SU-DHL-6 (cell line): Measurements from ENCODE around the gene ANXA1.

Source experiments
- H2AFZ ChIP-seq: fragments of 200-600 bp; sonication (generic); 2 replicates; pipeline ENCODE4 v1.6.1; 2014; ENCODE audit warnings: low read depth, mild to moderate bottlenecking, moderate library complexity, mixed read lengths, antibody characterized with exemption, low read length; ENCODE audit not compliant: severe bottlenecking
- H3F3A ChIP-seq: fragments of 200-600 bp; shearing (Covaris generic); 2 replicates; pipeline ENCODE4 v1.6.0; 2016; ENCODE audit warnings: antibody characterized with exemption, mild to moderate bottlenecking; ENCODE audit not compliant: insufficient read depth
- H3K27ac ChIP-seq: fragments of 200-600 bp; sonication (generic); 2 replicates; pipeline ENCODE4 v1.5.1; 2016; ENCODE audit warnings: low read depth, mild to moderate bottlenecking, low read length, moderate library complexity, mixed read lengths
- H3K27me3 ChIP-seq: fragments of 200-600 bp; sonication (generic), shearing (Covaris generic); 2 replicates; pipeline ENCODE4 v1.6.0; 2014; ENCODE audit warnings: mild to moderate bottlenecking, low read length
- H3K36me3 ChIP-seq: fragments of 200-600 bp; sonication (generic); 2 replicates; pipeline ENCODE4 v1.6.1; 2014; ENCODE audit warnings: mild to moderate bottlenecking, low read length, mixed read lengths
- H3K4me2 ChIP-seq: fragments of 300-600, 200-600 bp; shearing (Covaris generic), sonication (generic); 2 replicates; pipeline ENCODE4 v1.6.0; 2014; ENCODE audit warnings: low read length, low read depth, mild to moderate bottlenecking; ENCODE audit not compliant: poor library complexity, severe bottlenecking
- H3K4me3 ChIP-seq: fragments of 200-600 bp; sonication (generic); 2 replicates; pipeline ENCODE4 v1.5.1; 2014; ENCODE audit warnings: antibody characterized with exemption, low read length, mild to moderate bottlenecking, mixed read lengths; ENCODE audit not compliant: insufficient read depth, poor library complexity, severe bottlenecking
- H3K79me2 ChIP-seq: fragments of 200-600 bp; sonication (generic); 2 replicates; pipeline ENCODE4 v1.6.1; 2014; ENCODE audit warnings: mild to moderate bottlenecking, low read length, moderate library complexity; ENCODE audit not compliant: insufficient read depth
- H3K9ac ChIP-seq: fragments of 200-600 bp; sonication (generic); 2 replicates; pipeline ENCODE4 v1.7.0; 2014; ENCODE audit warnings: mild to moderate bottlenecking, low read length
- H3K9me2 ChIP-seq: fragments of 200-600 bp; sonication (generic); replicated peaks from 2 replicates; pipeline ENCODE4 v1.6.1; 2014; ENCODE audit warnings: low read length; ENCODE audit not compliant: insufficient read depth
- H3K9me3 ChIP-seq: fragments of 200-600 bp; sonication (generic); 2 replicates; pipeline ENCODE4 v1.6.1; 2014; ENCODE audit warnings: low read length, mixed read lengths; ENCODE audit not compliant: insufficient read depth
- H4K20me1 ChIP-seq: fragments of 200-600 bp; sonication (generic); 2 replicates; pipeline ENCODE4 v1.6.1; 2014; ENCODE audit warnings: low read depth, mild to moderate bottlenecking, antibody characterized with exemption, low read length, moderate library complexity, mixed read lengths
- EZH2phosphoT487 ChIP-seq: fragments of 200-600 bp; sonication (generic), shearing (Covaris generic); conservative IDR thresholded peaks from 2 replicates; pipeline ENCODE4 v1.6.1; 2018; ENCODE audit warnings: mild to moderate bottlenecking, antibody characterized with exemption, low read length, moderate library complexity, mixed read lengths
- TF ChIP-seq, protein P1 (sequence below): fragments of 200-600 bp; sonication (generic); IDR thresholded peaks from one replicate; pipeline ENCODE4 v1.5.1; 2017; ENCODE audit warnings: antibody characterized with exemption, mild to moderate bottlenecking, low read length, moderate library complexity; ENCODE audit not compliant: insufficient read depth, poor library complexity, severe bottlenecking

The ANXA1 gene

DNA sequence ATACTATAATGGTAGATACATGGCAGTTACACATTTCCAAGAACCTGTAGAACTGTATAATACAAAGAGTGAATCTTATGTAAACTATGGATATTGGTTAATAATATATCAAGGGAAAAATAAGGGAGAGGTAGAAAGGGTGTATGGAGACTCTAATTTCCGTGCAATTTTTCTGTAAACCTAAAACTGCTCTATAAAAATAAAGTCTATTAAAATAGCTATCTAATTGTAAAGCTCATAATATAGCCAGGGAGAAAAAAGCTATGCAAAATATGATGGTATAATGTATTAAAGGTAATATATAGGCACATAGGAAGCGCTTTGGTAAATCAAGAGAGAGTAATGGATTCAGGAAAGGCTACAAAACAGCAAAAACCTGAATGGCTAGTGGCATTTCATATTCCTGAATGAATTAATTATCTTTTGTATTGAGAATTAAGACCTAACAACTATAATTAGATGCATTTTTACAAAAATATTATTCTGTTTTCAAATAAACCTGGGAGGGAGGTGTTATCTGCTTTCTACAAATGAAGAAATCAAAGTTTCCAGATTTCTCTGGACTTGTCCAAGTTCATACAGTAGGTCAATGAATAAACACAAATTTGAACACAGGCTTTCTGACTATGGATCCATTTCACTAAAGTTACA lies 22.8 kb downstream of the ANXA1 start:
- H3K9ac ChIP-seq = no peak overlapping the region
- H3K4me2 ChIP-seq = no peak overlapping the region
- H3K27ac ChIP-seq = no peak overlapping the region
- no peaks in the 10 kb centered on the region for H3F3A ChIP-seq
- no peaks in the 10 kb centered on the region for H3K27me3 ChIP-seq
- H3K36me3 ChIP-seq = no peaks in the 10 kb centered on the region
- H3K9me2 ChIP-seq = no peaks in the 10 kb centered on the region
- no peak overlapping the region for H3K4me3 ChIP-seq
- H3K9me3 ChIP-seq = no peaks in the 10 kb centered on the region
- no peak for TF ChIP-seq EZH2phosphoT487
- TF ChIP-seq, protein P1, sequence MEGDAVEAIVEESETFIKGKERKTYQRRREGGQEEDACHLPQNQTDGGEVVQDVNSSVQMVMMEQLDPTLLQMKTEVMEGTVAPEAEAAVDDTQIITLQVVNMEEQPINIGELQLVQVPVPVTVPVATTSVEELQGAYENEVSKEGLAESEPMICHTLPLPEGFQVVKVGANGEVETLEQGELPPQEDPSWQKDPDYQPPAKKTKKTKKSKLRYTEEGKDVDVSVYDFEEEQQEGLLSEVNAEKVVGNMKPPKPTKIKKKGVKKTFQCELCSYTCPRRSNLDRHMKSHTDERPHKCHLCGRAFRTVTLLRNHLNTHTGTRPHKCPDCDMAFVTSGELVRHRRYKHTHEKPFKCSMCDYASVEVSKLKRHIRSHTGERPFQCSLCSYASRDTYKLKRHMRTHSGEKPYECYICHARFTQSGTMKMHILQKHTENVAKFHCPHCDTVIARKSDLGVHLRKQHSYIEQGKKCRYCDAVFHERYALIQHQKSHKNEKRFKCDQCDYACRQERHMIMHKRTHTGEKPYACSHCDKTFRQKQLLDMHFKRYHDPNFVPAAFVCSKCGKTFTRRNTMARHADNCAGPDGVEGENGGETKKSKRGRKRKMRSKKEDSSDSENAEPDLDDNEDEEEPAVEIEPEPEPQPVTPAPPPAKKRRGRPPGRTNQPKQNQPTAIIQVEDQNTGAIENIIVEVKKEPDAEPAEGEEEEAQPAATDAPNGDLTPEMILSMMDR = no peak
- H3K79me2 ChIP-seq = no peaks in the 10 kb centered on the region
- H4K20me1 ChIP-seq = no peaks in the 10 kb centered on the region
- H2AFZ ChIP-seq = no peak overlapping the region

DNA sequence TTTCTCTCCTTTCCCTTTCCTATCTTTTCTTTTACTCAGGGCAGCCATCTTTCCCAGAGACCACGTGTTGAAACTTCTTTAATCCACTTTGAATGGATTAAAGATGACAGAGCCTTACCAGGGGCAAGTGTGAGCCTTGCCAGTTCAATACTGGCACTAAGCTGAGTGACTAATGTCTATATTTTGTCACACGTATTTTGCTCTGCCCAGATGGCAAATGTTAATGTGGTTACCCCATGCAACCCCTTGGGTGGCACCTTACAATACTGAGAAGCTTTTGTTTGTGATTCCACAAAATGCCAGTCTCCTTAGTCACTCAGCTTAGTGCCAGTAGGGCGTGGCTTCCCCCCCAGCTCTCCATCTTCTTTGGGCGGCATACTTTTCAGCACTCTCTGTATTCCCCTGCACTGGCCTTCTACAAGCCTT lies 24.8 kb downstream of the ANXA1 start:
- H4K20me1 ChIP-seq = no peaks in the 10 kb centered on the region
- no peak overlapping the region for H2AFZ ChIP-seq
- H3K9me3 ChIP-seq = no peaks in the 10 kb centered on the region
- H3K9ac ChIP-seq = no peak overlapping the region
- no peaks in the 10 kb centered on the region for H3F3A ChIP-seq
- H3K9me2 ChIP-seq = no peaks in the 10 kb centered on the region
- no peak overlapping the region for H3K4me2 ChIP-seq
- H3K36me3 ChIP-seq = no peaks in the 10 kb centered on the region
- TF ChIP-seq, protein P1 = no peak
- no peak for TF ChIP-seq EZH2phosphoT487
- H3K27ac ChIP-seq = no peak overlapping the region
- H3K79me2 ChIP-seq = no peaks in the 10 kb centered on the region
- H3K27me3 ChIP-seq = no peaks in the 10 kb centered on the region
- H3K4me3 ChIP-seq = no peak overlapping the region

DNA sequence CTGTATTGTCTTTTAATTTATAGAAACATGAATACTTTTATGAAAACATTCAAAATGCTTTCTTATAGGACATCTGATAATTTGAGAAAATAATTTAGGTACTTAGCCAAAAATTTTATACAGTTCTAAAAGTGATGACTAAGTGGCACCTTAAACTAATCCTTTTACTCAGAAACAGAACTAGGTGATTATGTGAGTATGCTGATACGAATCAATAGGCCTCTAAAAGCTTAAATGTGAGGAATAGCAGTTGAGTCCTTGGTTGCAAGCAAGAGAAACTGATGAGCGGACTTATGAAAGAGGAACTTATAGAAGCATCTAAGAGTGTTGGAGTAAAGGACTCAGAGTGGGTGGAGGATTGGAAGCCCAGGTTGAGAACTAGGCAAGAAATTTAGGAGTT lies 26.4 kb downstream of the ANXA1 start:
- Histone ChIP-seq H3K36me3 (no peaks in the 10 kb centered on the region; the same call in 1 of the 2 replicates), H3K27ac (no peak overlapping the region), H3K9ac (no peak overlapping the region), H2AFZ (no peak overlapping the region), H3K27me3 (no peaks in the 10 kb centered on the region), H3K79me2 (no peaks in the 10 kb centered on the region), H3K4me3 (no peak overlapping the region), H3K4me2 (no peak overlapping the region), H4K20me1 (no peaks in the 10 kb centered on the region), H3K9me3 (no peaks in the 10 kb centered on the region), H3F3A (no peaks in the 10 kb centered on the region), H3K9me2 (no peaks in the 10 kb centered on the region)
- TF ChIP-seq, protein P1 = no peak
- no peak for TF ChIP-seq EZH2phosphoT487

DNA sequence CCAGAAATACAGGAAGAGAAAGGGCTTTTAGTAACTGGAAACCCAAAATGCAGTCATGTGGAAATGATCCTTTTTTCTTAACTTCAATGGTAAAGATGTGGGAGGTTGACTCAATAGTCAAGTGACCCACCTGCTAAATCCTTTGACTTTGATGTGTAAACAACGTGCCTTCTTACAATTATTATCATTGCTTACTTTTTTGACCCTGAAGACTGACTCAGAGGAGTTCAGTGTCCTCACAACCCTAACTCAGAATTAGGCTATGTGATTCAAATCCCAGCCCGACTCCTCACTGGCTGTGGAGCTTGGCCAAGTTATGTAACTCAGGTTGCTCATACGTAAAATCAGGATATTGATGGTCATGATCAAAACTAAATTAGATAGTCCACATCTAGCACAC lies 27.9 kb downstream of the ANXA1 start:
- no peaks in the 10 kb centered on the region; the same call in 1 of the 2 replicates for H3K36me3 ChIP-seq
- H2AFZ ChIP-seq = no peak overlapping the region
- no peak overlapping the region for H3K4me2 ChIP-seq
- no peaks in the 10 kb centered on the region for H3K9me3 ChIP-seq
- H4K20me1 ChIP-seq = no peaks in the 10 kb centered on the region
- no peaks in the 10 kb centered on the region for H3K79me2 ChIP-seq
- H3K9me2 ChIP-seq = no peaks in the 10 kb centered on the region
- H3K9ac ChIP-seq = no peak overlapping the region
- H3F3A ChIP-seq = no peaks in the 10 kb centered on the region
- H3K27ac ChIP-seq = no peak overlapping the region
- TF ChIP-seq, protein P1 = no peak
- TF ChIP-seq EZH2phosphoT487 = no peak
- H3K4me3 ChIP-seq = no peak overlapping the region
- H3K27me3 ChIP-seq = no peaks in the 10 kb centered on the region
